Limb (tissue), 2 donors: ENCODE data around the gene SERPINB2.

Experiments
- DNase-seq, 2 donors: peaks; one replicate each; pipeline ENCODE4 v3.0.0-alpha.2; 2016; ENCODE audit errors: extremely low spot score in 2 of 2

SERPINB2 gene

GRCh38 chr18:63887424-63887823 lies at the start of gene SERPINB2:
TSS of gene SERPINB2 (plus strand) at chr18:63887705. CDS start at chr18:63891445, 3,740 bp downstream.
- no peak for DNase-seq

- no peak for DNase-seq
These were observed 44.5 kb upstream of the SERPINB2 start for GRCh38 chr18:63843008-63843407.

GRCh38 chr18:63844254-63844653 lies 43.3 kb upstream of the SERPINB2 start:
- DNase-seq = peak in 1 of 2 donors; percentile 21

GRCh38 chr18:63848159-63848558 lies 39.3 kb upstream of the SERPINB2 start:
- peak in 1 of 2 donors; percentile 12 for DNase-seq

GRCh38 chr18:63850020-63850419 lies 37.5 kb upstream of the SERPINB2 start:
- peak in 1 of 2 donors; percentile 34 for DNase-seq

GRCh38 chr18:63850636-63851035 lies 36.9 kb upstream of the SERPINB2 start:
- DNase-seq = no peak

GRCh38 chr18:63858456-63858855 lies 29.0 kb upstream of the SERPINB2 start:
- DNase-seq = no peak

GRCh38 chr18:63859781-63860475 lies 27.6 kb upstream of the SERPINB2 start:
- no peak for DNase-seq

- DNase-seq = no peak
These were observed 27.0 kb upstream of the SERPINB2 start for GRCh38 chr18:63860531-63860930.

- DNase-seq = no peak
These were observed 20.0 kb upstream of the SERPINB2 start for GRCh38 chr18:63867368-63868125.

- no peak for DNase-seq
These were observed 19.0 kb upstream of the SERPINB2 start for GRCh38 chr18:63868546-63868945.

GRCh38 chr18:63869374-63869773 lies 18.1 kb upstream of the SERPINB2 start:
- DNase-seq = no peak

GRCh38 chr18:63869851-63870250 lies 17.7 kb upstream of the SERPINB2 start:
- DNase-seq = no peak

- no peak for DNase-seq
These were observed 15.7 kb upstream of the SERPINB2 start for GRCh38 chr18:63871836-63872235.

- DNase-seq = no peak
These were observed 14.9 kb upstream of the SERPINB2 start for GRCh38 chr18:63872586-63872985.

- DNase-seq = no peak
These were observed 9.2 kb upstream of the SERPINB2 start for GRCh38 chr18:63878343-63878742.

- DNase-seq = no peak
These were observed 8.6 kb upstream of the SERPINB2 start for GRCh38 chr18:63878925-63879324.

- DNase-seq = no peak
These were observed 7.8 kb upstream of the SERPINB2 start for GRCh38 chr18:63879709-63880108.

GRCh38 chr18:63881851-63882250 lies 5.7 kb upstream of the SERPINB2 start:
- no peak for DNase-seq

GRCh38 chr18:63882333-63883141 lies 5.0 kb upstream of the SERPINB2 start:
- no peak for DNase-seq

- no peak for DNase-seq
These were observed 3.9 kb upstream of the SERPINB2 start for GRCh38 chr18:63883617-63884016.
